Prostate gland (tissue), 2 donors: ENCODE data around the gene CEP152.

Experiments used
- CTCF ChIP-seq, 4 experiments: fragments of 200-600 bp in 2 of 4; fragments of 450-650 bp in 2 of 4; sonication (generic) in 2 of 4; IDR thresholded peaks; 1 replicate in 3 of 4; 2 replicates in 1 of 4; pipeline ENCODE4 v1.5.1; 2016 to 2019; ENCODE audit warnings: antibody characterized with exemption in 4 of 4, mild to moderate bottlenecking in 2 of 4, moderate library complexity in 2 of 4
- POLR2A ChIP-seq: fragments of 450-650 bp; IDR thresholded peaks from one replicate; pipeline ENCODE4 v1.6.1; 2016; ENCODE audit warnings: antibody characterized with exemption, mild to moderate bottlenecking
- POLR2AphosphoS5 ChIP-seq: sonication (generic); formaldehyde crosslinking; IDR thresholded peaks from one replicate; pipeline ENCODE4 v1.6.1; 2017; ENCODE audit warnings: antibody characterized with exemption

GRCh38 chr15:48785195-48785594 lies 25.7 kb downstream of the CEP152 start:
- TF ChIP-seq CTCF (IDR thresholded peaks at IDR 0.05), result no peak
- no peak for TF ChIP-seq POLR2A
- TF ChIP-seq POLR2AphosphoS5, result no peak
